SJSA1 (cell line): ENCODE results near the gene RALY. TPM values are rescaled to one million over a fixed set of nuclear protein-coding genes. Genes with fewer than 3 reads are reported as not detected.
"Not testable (repeated sequence)": the region's sequence is repeated elsewhere in the genome, so short reads cannot be mapped to it uniquely, and the experiment has no call there.

Experiments
- DNase-seq, 2 experiments: peaks; one replicate each; pipeline ENCODE4 v3.0.0-alpha.2; 2015 to 2020; ENCODE audit warnings: low spot score in 2 of 2, low read depth in 1 of 2
- H3K27ac ChIP-seq: fragments of 250-450 bp; sonication (Bioruptor Pico); 2 replicates; pipeline ENCODE4 v1.5.1; 2020; ENCODE audit warnings: mild to moderate bottlenecking, moderate library complexity
- H3K27me3 ChIP-seq: fragments of 250-450 bp; sonication (Bioruptor Pico); replicated peaks from 2 replicates; pipeline ENCODE4 v1.5.1; 2020; ENCODE audit warnings: mild to moderate bottlenecking, moderate library complexity
- H3K36me3 ChIP-seq: fragments of 250-450 bp; sonication (Bioruptor Pico); 2 replicates; pipeline ENCODE4 v1.5.1; 2020; ENCODE audit warnings: mild to moderate bottlenecking
- H3K4me1 ChIP-seq: fragments of 250-450 bp; sonication (Bioruptor Pico); replicated peaks from 2 replicates; pipeline ENCODE4 v1.6.1; 2021; ENCODE audit warnings: mild to moderate bottlenecking
- H3K4me3 ChIP-seq: fragments of 250-450 bp; sonication (Bioruptor Pico); 2 replicates; pipeline ENCODE4 v1.5.1; 2020; ENCODE audit warnings: mild to moderate bottlenecking
- H3K9me3 ChIP-seq: fragments of 250-450 bp; sonication (Bioruptor Pico); replicated peaks from 2 replicates; pipeline ENCODE4 v1.5.1; 2020; ENCODE audit warnings: mild to moderate bottlenecking
- total RNA-seq: library from RNA; depleted of rRNA; stranded (reverse); fragments of >200 nt; shearing (Covaris generic); gene quantifications from 2 replicates; pipeline ENCODE4 v1.2.3, GENCODE V29; 2014; rRNA removed

Gene RALY
- total RNA-seq, 1 experiment from 2014 or later = 160 TPM

GRCh38 chr20:34129518-34130162 is 135.9 kb downstream of the RALY start:
- no peak overlapping the region for H3K4me3 ChIP-seq
- peaks cover 2% of the 10 kb centered on the region; the same call in 1 of the 2 replicates for H3K4me1 ChIP-seq
- H3K36me3 ChIP-seq = no peaks in the 10 kb centered on the region
- H3K9me3 ChIP-seq = no peaks in the 10 kb centered on the region
- DNase-seq = peak; percentile 63 to 68
- no peaks in the 10 kb centered on the region for H3K27me3 ChIP-seq
- no peak overlapping the region for H3K27ac ChIP-seq

GRCh38 chr20:34131491-34131890 is 137.8 kb downstream of the RALY start:
- H3K27ac ChIP-seq = no peak overlapping the region
- H3K4me1 ChIP-seq = no peaks in the 10 kb centered on the region
- peaks cover 4% of the 10 kb centered on the region; the same call in 1 of the 2 replicates for H3K27me3 ChIP-seq
- H3K36me3 ChIP-seq = no peaks in the 10 kb centered on the region
- H3K9me3 ChIP-seq = no peaks in the 10 kb centered on the region
- DNase-seq = no peak
- no peak overlapping the region for H3K4me3 ChIP-seq

GRCh38 chr20:34132491-34132890 is 138.8 kb downstream of the RALY start:
- H3K27ac ChIP-seq, H3K36me3 ChIP-seq, H3K4me1 ChIP-seq, H3K27me3 ChIP-seq, H3K4me3 ChIP-seq, H3K9me3 ChIP-seq, DNase-seq: not testable (repeated sequence)

GRCh38 chr20:34132943-34133342 is 139.2 kb downstream of the RALY start:
- not testable (repeated sequence) for H3K4me3 ChIP-seq, DNase-seq, H3K4me1 ChIP-seq

GRCh38 chr20:34133365-34133860 is 139.7 kb downstream of the RALY start:
- DNase-seq, H3K4me3 ChIP-seq, H3K27ac ChIP-seq, H3K9me3 ChIP-seq, H3K36me3 ChIP-seq, H3K4me1 ChIP-seq, H3K27me3 ChIP-seq: not testable (repeated sequence)

More at GRCh38 chr20:34132943-34133342, 139.2 kb downstream of the RALY start:
- not testable (repeated sequence) for H3K27ac ChIP-seq, H3K9me3 ChIP-seq, H3K36me3 ChIP-seq, H3K27me3 ChIP-seq

Other genes starting within 250 kb of the RALY start
- 47.9 and 48.9 TPM in 2 replicates for gene CHMP4B, start 182.6 kb upstream of the RALY start, total RNA-seq
- gene EIF2S2, start 118.3 kb downstream of the RALY start, total RNA-seq = 114 and 141 TPM in 2 replicates
- not detected in 2 replicates for gene ASIP, start 247.5 kb downstream of the RALY start, total RNA-seq